ENCODE results near the gene CFD.

- TF ChIP-seq POLR2AphosphoS5 (IDR thresholded peaks at IDR 0.05; ENCODE audit: low read depth, low read length) = no peak
- no peak for TF ChIP-seq POLR2A (IDR thresholded peaks at IDR 0.05; ENCODE audit: low read depth, low read length)
Measured at GRCh38 chr19:902093-902370, 42.6 kb downstream of the CFD start.
